Astrocyte (in vitro differentiated cells and primary cell): Measurements from ENCODE around the gene TBKBP1. TPM values are rescaled to one million over a fixed set of nuclear protein-coding genes. Genes with fewer than 3 reads are reported as not detected.

Experiments used
- DNase-seq: peaks from one replicate; pipeline ENCODE4 v3.0.0-alpha.2; 2010; ENCODE audit warnings: low read depth
- FAIRE-seq: peaks from 2 replicates; lab custom pipeline; 2011; peaks lifted over from hg19 to GRCh38; lab: Jason Lieb, UNC
- H2AFZ ChIP-seq: 2 replicates; pipeline ENCODE4 v1.6.0; 2012; ENCODE audit warnings: low read depth, low read length, inconsistent platforms
- H3K27ac ChIP-seq: 2 replicates; pipeline ENCODE4 v1.5.1; 2011; ENCODE audit warnings: low read depth, low read length, inconsistent platforms
- H3K27me3 ChIP-seq: 2 replicates; pipeline ENCODE4 v1.6.0; 2011; ENCODE audit warnings: low read length, inconsistent platforms; ENCODE audit not compliant: insufficient read depth
- H3K36me3 ChIP-seq: 2 replicates; pipeline ENCODE4 v1.5.1; 2011; ENCODE audit warnings: low read length, inconsistent platforms; ENCODE audit not compliant: insufficient read depth
- H3K4me1 ChIP-seq: 2 replicates; pipeline ENCODE4 v1.5.1; 2011; ENCODE audit warnings: low read length, inconsistent platforms; ENCODE audit not compliant: insufficient read depth
- H3K4me2 ChIP-seq: 2 replicates; pipeline ENCODE4 v1.6.0; 2012; ENCODE audit warnings: low read length, inconsistent platforms
- H3K4me3 ChIP-seq: 2 replicates; pipeline ENCODE4 v1.5.1; 2011; ENCODE audit warnings: low read depth, mild to moderate bottlenecking, low read length, inconsistent platforms; ENCODE audit not compliant: insufficient read depth
- H3K79me2 ChIP-seq: 2 replicates; pipeline ENCODE4 v1.6.0; 2012; ENCODE audit warnings: mild to moderate bottlenecking, low read length, inconsistent platforms; ENCODE audit not compliant: insufficient read depth
- H3K9ac ChIP-seq: 2 replicates; pipeline ENCODE4 v1.6.0; 2012; ENCODE audit warnings: mild to moderate bottlenecking, low read length, inconsistent platforms
- H3K9me3 ChIP-seq: 2 replicates; pipeline ENCODE4 v1.5.1; 2012; ENCODE audit warnings: low read depth, mild to moderate bottlenecking, low read length, inconsistent platforms; ENCODE audit not compliant: insufficient read depth
- H4K20me1 ChIP-seq: 2 replicates; pipeline ENCODE4 v1.6.0; 2012; ENCODE audit warnings: low read length, inconsistent platforms; ENCODE audit not compliant: insufficient read depth
- H3K27ac Mint-ChIP-seq: one replicate; pipeline ENCODE4 v1.8.0; 2021; ENCODE audit warnings: mild to moderate bottlenecking, mixed read lengths; ENCODE audit not compliant: unreplicated experiment
- H3K27me3 Mint-ChIP-seq: one replicate; pipeline ENCODE4 v1.8.0; 2021; ENCODE audit warnings: low read depth, mixed read lengths; ENCODE audit not compliant: unreplicated experiment
- H3K36me3 Mint-ChIP-seq: one replicate; pipeline ENCODE4 v1.8.0; 2021; ENCODE audit warnings: low read depth, mixed read lengths; ENCODE audit not compliant: unreplicated experiment
- H3K4me1 Mint-ChIP-seq: one replicate; pipeline ENCODE4 v1.8.0; 2021; ENCODE audit warnings: low read depth, mixed read lengths; ENCODE audit not compliant: unreplicated experiment
- H3K4me3 Mint-ChIP-seq: one replicate; pipeline ENCODE4 v1.8.0; 2021; ENCODE audit warnings: mild to moderate bottlenecking, moderate library complexity, mixed read lengths; ENCODE audit not compliant: unreplicated experiment
- H3K9me3 Mint-ChIP-seq: one replicate; pipeline ENCODE4 v1.8.0; 2021; ENCODE audit warnings: mild to moderate bottlenecking, mixed read lengths; ENCODE audit not compliant: unreplicated experiment
- EZH2 ChIP-seq: IDR thresholded peaks from 2 replicates; pipeline ENCODE4 v1.6.1; 2012; ENCODE audit warnings: mild to moderate bottlenecking, low read length, inconsistent platforms; ENCODE audit not compliant: insufficient read depth
- total RNA-seq: library from RNA; stranded (reverse); gene quantifications from 2 replicates; pipeline ENCODE4 v1.2.1, GENCODE V29; 2021
- TF ChIP-seq, protein P1 (sequence below): IDR thresholded peaks from 2 replicates; pipeline ENCODE4 v1.5.1; 2011; ENCODE audit warnings: low read depth, mild to moderate bottlenecking, inconsistent platforms, low read length, moderate library complexity; ENCODE audit not compliant: insufficient read depth

Gene TBKBP1
- total RNA-seq, 1 donor from 2014 or later: 26.7 TPM

DNA sequence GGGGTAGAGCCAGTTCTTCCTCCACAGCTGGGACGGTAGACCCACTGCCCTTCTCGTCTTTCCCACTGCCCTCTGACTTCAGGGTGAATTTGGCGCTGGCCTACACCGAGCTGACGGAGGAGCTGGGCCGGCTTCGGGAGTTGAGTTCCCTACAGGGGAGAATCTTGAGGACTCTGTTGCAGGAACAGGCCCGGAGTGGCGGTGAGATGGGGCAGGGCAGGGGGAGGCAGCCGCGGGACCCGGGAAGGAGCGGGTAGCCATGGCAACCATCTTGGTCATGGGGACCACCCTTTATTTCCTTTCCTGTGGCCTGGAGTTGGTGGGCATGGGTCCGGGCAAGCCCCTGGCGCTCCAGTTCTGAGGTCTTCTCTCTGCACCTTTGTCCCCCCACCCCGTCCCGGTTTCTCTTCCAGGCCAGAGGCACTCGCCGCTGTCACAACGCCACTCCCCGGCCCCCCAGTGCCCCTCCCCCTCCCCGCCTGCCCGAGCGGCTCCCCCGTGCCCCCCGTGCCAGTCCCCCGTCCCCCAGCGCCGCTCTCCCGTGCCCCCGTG is 14.4 kb downstream of the TBKBP1 start:
- peaks cover 11% of the 10 kb centered on the region for H3K4me1 ChIP-seq
- peaks cover 12% of the 10 kb centered on the region for H3K4me1 Mint-ChIP-seq
- peaks cover 19% of the 10 kb centered on the region for H3K27me3 Mint-ChIP-seq
- peaks cover 51% of the 10 kb centered on the region for H4K20me1 ChIP-seq
- no peak overlapping the region for H3K27ac ChIP-seq
- peaks cover 45% of the 10 kb centered on the region for H3K27me3 ChIP-seq
- H3K4me3 ChIP-seq: no peak overlapping the region
- FAIRE-seq (no peak), DNase-seq (no peak)
- peak overlapping the region; percentile 66 for H3K4me2 ChIP-seq
- H3K9me3 ChIP-seq: no peaks in the 10 kb centered on the region
- no peaks in the 10 kb centered on the region for H3K79me2 ChIP-seq
- TF ChIP-seq, protein P1, sequence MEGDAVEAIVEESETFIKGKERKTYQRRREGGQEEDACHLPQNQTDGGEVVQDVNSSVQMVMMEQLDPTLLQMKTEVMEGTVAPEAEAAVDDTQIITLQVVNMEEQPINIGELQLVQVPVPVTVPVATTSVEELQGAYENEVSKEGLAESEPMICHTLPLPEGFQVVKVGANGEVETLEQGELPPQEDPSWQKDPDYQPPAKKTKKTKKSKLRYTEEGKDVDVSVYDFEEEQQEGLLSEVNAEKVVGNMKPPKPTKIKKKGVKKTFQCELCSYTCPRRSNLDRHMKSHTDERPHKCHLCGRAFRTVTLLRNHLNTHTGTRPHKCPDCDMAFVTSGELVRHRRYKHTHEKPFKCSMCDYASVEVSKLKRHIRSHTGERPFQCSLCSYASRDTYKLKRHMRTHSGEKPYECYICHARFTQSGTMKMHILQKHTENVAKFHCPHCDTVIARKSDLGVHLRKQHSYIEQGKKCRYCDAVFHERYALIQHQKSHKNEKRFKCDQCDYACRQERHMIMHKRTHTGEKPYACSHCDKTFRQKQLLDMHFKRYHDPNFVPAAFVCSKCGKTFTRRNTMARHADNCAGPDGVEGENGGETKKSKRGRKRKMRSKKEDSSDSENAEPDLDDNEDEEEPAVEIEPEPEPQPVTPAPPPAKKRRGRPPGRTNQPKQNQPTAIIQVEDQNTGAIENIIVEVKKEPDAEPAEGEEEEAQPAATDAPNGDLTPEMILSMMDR: no peak
- TF ChIP-seq EZH2: no peak
- H3K36me3 Mint-ChIP-seq: peaks cover 36% of the 10 kb centered on the region
- no peak overlapping the region for H3K9ac ChIP-seq
- no peak overlapping the region for H2AFZ ChIP-seq
- no peaks in the 10 kb centered on the region for H3K9me3 Mint-ChIP-seq
- H3K36me3 ChIP-seq: no peaks in the 10 kb centered on the region
- H3K4me3 Mint-ChIP-seq: no peak overlapping the region
- no peak overlapping the region for H3K27ac Mint-ChIP-seq

DNA sequence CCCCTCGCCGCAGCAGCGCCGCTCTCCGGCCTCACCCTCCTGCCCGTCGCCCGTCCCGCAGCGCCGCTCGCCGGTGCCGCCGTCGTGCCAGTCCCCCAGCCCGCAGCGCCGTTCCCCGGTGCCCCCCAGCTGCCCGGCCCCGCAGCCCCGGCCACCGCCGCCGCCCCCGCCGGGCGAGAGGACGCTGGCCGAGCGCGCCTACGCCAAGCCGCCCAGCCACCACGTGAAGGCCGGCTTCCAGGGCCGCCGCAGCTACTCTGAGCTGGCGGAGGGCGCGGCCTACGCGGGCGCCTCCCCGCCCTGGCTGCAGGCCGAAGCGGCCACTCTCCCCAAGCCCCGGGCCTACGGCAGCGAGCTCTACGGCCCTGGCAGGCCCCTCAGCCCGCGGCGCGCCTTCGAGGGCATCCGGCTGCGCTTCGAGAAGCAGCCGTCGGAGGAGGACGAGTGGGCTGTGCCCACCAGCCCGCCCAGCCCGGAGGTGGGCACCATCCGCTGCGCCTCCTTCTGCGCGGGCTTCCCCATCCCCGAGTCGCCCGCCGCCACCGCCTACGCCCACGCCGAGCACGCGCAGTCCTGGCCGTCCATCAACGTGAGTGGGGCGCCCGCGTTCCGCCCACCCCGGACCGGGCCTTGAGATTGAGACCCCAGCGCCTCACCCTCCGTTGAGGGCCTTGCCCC is 15.0 kb downstream of the TBKBP1 start:
- H3K9ac ChIP-seq: no peak overlapping the region
- peaks cover 11% of the 10 kb centered on the region for H3K4me1 ChIP-seq
- Mint-ChIP-seq H3K27ac (no peak overlapping the region), H3K4me3 (no peak overlapping the region), H3K36me3 (peaks cover 30% of the 10 kb centered on the region), H3K9me3 (no peaks in the 10 kb centered on the region), H3K27me3 (peaks cover 25% of the 10 kb centered on the region), H3K4me1 (peaks cover 12% of the 10 kb centered on the region)
- H3K79me2 ChIP-seq: no peaks in the 10 kb centered on the region
- no peaks in the 10 kb centered on the region for H3K9me3 ChIP-seq
- peak overlapping the region; percentile 66 for H3K4me2 ChIP-seq
- H3K4me3 ChIP-seq: no peak overlapping the region
- TF ChIP-seq, protein P1: no peak
- TF ChIP-seq EZH2: no peak
- FAIRE-seq (no peak), DNase-seq (peak; percentile 43)
- peaks cover 47% of the 10 kb centered on the region for H3K27me3 ChIP-seq
- peaks cover 51% of the 10 kb centered on the region for H4K20me1 ChIP-seq
- H3K27ac ChIP-seq: no peak overlapping the region
- peak overlapping the region; percentile 26 for H2AFZ ChIP-seq
- H3K36me3 ChIP-seq: no peaks in the 10 kb centered on the region

DNA sequence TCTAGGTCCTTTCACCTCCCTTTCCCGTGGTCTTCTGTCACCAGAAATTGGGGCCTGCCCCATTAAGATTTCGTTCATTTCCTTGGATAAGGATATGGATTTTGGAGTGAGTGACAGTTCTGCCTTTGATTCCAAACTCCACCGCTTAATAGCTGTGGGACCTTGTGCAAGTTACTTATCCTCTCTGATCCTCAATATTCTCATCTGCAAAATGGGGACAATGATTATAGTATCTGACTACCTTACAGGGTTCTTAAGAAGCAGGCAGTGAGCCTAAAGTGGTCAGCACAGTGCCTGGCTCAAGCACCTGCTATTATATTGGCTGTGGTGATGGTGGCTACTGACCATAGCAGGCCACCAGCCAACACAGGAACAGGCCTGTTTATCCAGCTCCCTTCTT is 15.6 kb downstream of the TBKBP1 start:
- H3K4me1 Mint-ChIP-seq: peaks cover 12% of the 10 kb centered on the region
- peaks cover 30% of the 10 kb centered on the region for H3K36me3 Mint-ChIP-seq
- no peak overlapping the region for H3K4me3 Mint-ChIP-seq
- no peaks in the 10 kb centered on the region for H3K9me3 Mint-ChIP-seq
- FAIRE-seq (no peak), DNase-seq (no peak)
- H3K4me1 ChIP-seq: peaks cover 11% of the 10 kb centered on the region
- H3K27me3 Mint-ChIP-seq: peaks cover 31% of the 10 kb centered on the region
- H3K36me3 ChIP-seq: no peaks in the 10 kb centered on the region
- H3K9me3 ChIP-seq: no peaks in the 10 kb centered on the region
- no peak overlapping the region for H3K27ac Mint-ChIP-seq
- no peak overlapping the region for H3K27ac ChIP-seq
- H3K4me2 ChIP-seq: peak overlapping the region; percentile 66
- no peak overlapping the region for H3K4me3 ChIP-seq
- no peak overlapping the region for H2AFZ ChIP-seq
- TF ChIP-seq, protein P1: no peak
- no peak for TF ChIP-seq EZH2
- H3K27me3 ChIP-seq: peaks cover 52% of the 10 kb centered on the region
- no peak overlapping the region for H3K9ac ChIP-seq
- H3K79me2 ChIP-seq: no peaks in the 10 kb centered on the region
- H4K20me1 ChIP-seq: peaks cover 56% of the 10 kb centered on the region
